ELF-1 (cell line): ENCODE measurements around the gene FGGY.

Source experiments
- DNase-seq: peaks from one replicate; pipeline ENCODE4 v3.0.0-alpha.2; 2016; ENCODE audit warnings: low read depth, low spot score

The FGGY gene

GRCh38 chr1:59384443-59384842 is 87.5 kb downstream of the FGGY start:
- DNase-seq: no peak

- DNase-seq: no peak
These were observed 91.3 kb downstream of the FGGY start for GRCh38 chr1:59388191-59388590.

GRCh38 chr1:59389847-59390246 is 93.0 kb downstream of the FGGY start:
- no peak for DNase-seq

GRCh38 chr1:59390307-59390706 is 93.4 kb downstream of the FGGY start:
- DNase-seq: no peak

- no peak for DNase-seq
These were observed 94.6 kb downstream of the FGGY start for GRCh38 chr1:59391212-59392179.

DNA sequence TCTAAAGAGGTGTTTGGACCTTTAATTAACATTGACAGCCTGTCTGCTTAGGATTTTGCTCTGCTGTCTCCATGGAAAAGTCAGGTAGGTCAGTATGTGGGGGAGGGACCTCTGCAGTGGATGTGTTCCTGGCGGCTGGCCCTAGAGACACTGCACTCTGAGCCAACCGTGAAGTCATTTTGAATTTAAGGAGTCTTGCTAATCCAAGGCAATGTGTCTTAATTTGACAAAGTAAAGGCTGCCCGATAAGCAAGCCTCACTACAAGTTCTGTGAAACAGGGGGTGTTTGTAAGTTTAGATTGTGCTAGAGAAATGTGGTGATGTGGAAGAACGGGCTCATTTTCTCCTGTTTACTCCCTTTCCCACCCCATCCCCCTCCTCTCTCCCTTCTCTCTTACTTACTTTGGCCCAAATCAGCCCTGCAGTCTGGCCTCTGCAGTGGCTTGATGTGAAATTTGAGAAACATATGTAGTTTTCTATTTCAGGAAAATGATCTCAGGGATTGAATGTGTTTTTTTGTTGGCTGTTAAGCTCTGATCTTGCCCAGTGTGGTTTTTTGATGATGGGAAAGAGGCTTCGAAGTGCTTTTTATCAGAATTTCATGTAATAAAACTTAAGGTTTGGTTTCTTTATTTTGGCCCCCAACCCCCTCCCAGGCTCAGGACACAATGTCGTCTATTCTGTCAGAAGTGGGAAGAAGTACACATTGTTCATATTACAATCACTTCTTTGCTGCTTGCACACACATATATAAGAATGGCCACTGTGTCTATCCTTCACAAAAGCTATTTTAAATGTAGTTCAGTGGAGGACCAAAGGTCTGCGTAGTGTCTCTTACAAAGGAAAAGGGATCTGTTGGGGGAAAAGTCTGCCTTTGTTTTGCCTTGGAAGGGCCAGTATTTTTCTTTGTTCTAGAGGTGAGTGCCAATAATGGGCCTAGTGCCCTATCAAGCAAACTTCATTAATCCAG is 96.6 kb downstream of the FGGY start:
- DNase-seq: peak; percentile 44

DNA sequence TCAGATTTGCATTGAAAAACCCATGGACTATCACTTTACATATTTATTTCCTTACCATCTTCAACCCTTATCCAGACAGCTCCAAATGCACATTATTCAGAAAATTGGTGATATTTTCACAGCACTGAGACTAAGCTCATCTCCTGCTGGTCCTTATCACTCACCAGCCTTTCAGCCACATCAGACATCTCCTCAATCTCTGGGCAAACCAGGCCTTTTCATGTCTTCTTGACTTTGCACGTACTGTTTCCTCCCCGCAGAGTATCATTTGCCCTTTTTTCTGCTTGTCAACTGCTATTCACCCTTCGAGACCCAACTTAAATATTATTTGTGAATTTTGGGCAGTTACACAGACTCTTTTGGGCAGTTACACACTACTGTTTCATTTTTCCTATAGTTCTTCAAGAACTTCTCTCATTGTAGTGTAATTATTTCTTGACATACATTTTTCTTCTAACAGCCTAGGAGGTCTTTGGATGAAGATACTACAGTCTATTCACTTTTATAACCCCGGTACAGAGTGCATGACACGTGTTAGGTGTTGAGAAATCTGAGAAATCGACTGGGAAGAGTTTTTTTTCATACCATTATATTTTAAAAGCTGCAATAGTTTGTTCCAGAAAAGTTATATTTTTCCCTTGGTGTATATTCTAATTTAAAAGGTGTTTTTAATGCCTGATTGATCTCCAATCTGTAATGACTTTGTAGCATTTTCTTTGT is 98.0 kb downstream of the FGGY start:
- DNase-seq: no peak

GRCh38 chr1:59396387-59396786 is 99.5 kb downstream of the FGGY start:
- DNase-seq: no peak

- DNase-seq: no peak
These were observed 100.4 kb downstream of the FGGY start for GRCh38 chr1:59397139-59397858.

DNA sequence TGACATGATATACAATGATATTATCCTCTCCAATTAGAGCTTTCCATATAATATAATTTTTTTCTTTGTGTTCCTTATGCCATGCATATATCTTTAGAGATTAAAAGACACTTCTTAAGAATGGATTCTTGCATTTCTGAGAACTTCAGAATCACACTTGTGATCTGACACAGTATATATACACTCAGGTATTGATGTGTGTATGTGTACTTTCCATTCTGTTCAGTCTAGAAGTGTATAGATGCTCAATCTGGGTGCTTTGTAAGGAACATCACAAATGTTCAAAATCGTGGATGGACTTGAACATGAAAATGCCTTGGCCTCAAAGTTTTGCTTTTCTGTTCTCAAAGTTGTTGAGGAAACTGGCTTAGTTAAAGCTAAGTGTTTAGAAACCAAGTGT is 102.7 kb downstream of the FGGY start:
- DNase-seq: no peak

DNA sequence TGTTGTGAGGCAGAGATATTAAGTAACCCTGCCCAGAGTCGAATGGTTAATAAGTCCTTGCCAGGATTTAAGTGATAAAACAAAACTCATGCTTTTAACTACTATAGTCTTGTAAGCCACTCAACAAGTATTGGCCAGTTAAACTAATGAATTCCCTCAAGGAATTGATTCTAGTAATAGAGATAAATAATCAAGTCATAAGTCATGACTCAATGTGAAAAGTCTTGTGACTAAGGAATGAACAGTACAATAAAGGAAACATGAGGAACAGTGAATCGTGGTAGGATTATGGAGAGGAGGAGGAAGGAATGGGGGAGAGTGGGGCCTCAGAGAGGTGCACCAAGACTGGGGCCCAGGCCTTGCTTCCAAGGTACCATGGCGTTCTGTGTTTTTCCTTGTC is 104.7 kb downstream of the FGGY start:
- no peak for DNase-seq

DNA sequence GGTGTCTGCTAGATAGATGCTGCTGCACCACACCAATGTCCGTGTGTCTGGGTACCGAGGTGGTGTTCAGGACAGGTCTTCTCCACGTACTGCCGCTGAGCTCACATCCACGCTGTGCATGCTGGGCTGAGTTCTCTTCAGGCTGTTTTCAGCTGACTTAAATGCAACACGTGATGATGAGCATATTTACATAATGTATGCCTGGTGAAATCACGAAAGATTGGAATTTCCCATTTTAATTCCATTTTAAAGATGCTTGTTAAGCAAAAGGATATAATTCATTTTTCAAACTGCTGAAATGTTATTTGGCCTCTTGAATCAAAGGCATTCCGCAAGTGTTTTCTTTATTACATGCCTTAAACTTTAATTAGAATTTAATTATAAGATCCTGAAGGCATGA is 107.9 kb downstream of the FGGY start:
- no peak for DNase-seq

DNA sequence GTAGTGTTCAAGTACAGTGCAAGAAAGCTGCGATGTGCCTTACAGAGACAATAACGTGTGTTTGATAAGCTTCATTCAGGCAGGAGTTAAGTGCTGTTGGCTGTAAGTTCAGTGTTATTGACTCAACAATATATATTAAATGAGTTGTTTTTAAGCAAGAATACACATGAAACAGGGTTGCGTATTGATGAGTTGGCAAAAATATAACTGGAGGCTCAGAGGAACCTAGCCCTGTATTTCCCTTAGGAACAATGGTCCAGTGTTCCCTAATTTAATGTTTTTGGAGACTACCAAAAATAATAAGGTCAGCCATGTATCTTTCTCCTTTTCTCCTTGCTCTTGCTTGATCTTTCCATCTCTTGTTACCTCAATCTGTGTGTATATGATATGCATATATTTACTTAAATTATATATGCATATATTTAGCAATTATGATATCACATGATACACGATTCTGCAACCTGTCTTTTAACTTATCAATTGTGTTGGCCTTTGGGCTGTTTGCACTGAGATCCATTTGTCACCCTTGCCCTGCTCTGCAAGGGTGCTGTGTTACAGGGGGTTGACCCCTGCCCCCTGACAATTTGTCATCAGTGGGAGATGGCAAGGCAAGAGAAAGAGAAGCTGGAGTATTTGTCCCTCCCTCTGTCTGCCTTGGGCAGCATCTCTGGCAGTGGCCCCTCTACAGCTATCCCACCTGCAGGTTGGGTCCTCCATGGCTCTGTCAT is 109.7 kb downstream of the FGGY start:
- no peak for DNase-seq

DNA sequence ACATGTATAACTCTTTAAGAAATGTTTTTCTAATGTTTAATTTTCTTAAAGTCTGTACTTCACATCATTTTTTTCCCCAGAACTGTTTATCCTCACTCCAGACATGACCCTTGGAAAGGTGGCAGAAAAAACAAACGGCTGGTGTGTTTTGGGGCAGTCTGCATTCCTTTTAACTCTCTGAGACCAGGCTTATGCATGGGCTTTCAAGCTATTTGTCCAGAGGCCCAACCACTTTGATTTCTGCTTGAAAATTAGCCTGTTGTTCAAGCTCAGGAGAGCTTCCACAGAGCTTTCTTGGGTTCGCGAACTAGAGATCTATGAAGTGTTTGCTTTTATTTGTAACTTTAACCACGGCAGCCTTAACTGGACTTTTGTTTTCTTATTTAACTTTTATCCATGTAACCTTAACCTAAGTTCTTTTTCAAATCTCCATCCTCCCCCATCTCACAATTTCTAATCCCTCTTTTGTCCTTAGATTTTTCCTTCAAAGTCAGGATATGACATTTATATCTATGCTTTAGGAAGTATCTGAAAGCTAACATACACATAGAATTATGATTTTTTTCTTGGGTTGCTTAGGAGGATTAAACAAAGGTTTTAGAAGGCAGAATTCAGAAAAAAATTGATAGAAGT is 111.8 kb downstream of the FGGY start:
- DNase-seq: peak; percentile 26

DNA sequence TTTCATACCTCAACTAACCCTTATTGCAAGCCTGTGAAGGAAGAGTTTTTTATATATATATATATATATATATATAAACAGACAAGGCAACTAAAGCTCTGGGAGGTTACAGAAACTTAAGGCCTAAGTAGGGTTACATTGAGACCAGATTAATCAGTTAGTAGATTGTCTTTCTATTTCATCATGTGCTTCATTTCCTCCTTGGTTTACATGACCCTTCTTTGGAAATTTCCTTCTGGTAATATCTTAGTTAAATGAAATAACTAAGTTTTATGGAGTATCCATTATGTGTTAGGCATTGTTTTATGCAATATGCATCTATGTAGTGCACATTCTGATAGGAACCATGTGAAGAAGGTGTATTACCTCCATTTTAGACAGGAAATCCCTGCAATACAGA is 112.7 kb downstream of the FGGY start:
- no peak for DNase-seq

GRCh38 chr1:59409986-59410385 is 113.1 kb downstream of the FGGY start:
- DNase-seq: no peak

- no peak for DNase-seq
These were observed 113.6 kb downstream of the FGGY start for GRCh38 chr1:59410457-59410856.

DNA sequence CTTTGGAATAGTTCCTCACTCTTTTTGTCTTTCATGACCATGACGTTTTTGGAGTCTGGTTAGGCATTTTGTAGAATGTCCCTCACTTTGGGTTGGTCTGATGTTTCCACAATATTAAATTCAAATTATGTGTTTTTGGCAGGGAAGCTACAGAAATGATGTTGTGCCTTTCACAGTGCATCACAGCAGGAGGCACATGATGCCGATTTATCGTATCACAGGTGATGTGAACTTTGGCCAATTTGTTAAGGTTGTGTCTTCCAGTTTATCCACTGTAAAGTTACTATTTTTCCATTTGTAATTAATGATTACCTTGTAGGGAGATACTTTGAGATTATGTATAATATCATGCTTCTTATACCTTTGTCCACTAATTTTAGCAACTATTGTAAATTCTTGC is 114.3 kb downstream of the FGGY start:
- DNase-seq: no peak

DNA sequence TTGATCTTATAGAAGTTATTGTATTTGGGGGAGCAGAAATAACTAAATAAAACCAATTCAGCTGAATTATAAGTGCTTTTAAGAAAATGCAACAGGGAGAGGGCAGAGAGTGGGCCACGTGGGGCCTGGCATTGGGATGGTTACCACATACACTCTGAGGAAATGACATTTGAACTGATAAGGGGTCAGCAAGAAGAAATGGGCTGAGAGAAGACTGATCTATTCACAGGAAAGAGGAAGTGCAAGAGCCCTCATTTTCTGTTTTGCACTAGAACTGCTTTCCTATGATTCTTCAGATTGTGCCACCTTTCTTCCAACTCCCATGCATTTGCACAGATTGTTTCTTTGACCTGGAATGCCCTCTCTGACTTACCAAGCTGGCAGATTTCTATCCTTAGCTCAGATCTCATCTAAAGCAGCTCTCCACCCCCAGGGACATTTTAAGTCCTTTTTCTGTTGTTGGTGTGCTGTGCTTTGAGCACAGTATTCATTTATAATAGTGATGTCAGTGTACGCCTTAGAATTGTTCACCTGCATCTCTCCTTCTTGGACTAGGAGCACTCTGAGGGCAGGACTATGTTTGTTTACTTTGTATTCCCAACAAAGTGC is 115.9 kb downstream of the FGGY start:
- DNase-seq: no peak
